SK-N-SH (cell line): ENCODE measurements around the gene RRAGC.

Source experiments
- CTCF ChIP-seq: fragments of 200-600 bp; sonication (generic); IDR thresholded peaks from 2 replicates; pipeline ENCODE4 v1.6.1; 2017; ENCODE audit warnings: antibody characterized with exemption, mild to moderate bottlenecking, moderate library complexity
- MAX ChIP-seq: IDR thresholded peaks from 2 replicates; pipeline ENCODE4 v1.4.0; 2012; ENCODE audit warnings: low read depth
- NFIC ChIP-seq: IDR thresholded peaks from 2 replicates; pipeline ENCODE4 v1.4.0; 2012; ENCODE audit warnings: borderline replicate concordance
- POLR2AphosphoS5 ChIP-seq: IDR thresholded peaks from 2 replicates; pipeline ENCODE4 v1.6.1; 2012; ENCODE audit warnings: low read depth, low read length

GRCh38 chr1:38889589-38889988 lies 30.0 kb upstream of the RRAGC start:
- TF ChIP-seq CTCF (no peak), POLR2AphosphoS5 (no peak), NFIC (no peak), MAX (no peak)
